GM12891 (cell line): ENCODE data around the gene CCSER1.

Experiments
- POLR2A ChIP-seq: IDR thresholded peaks from 2 replicates; pipeline ENCODE4 v1.6.1; 2011; ENCODE audit warnings: low read depth, low read length, control low read depth
- POLR2AphosphoS5 ChIP-seq: IDR thresholded peaks from 2 replicates; pipeline ENCODE4 v1.6.1; 2011; ENCODE audit warnings: low read depth, low read length, control low read depth
- TAF1 ChIP-seq: IDR thresholded peaks from 2 replicates; pipeline ENCODE4 v1.6.1; 2011; ENCODE audit warnings: low read depth, low read length, control low read depth

DNA sequence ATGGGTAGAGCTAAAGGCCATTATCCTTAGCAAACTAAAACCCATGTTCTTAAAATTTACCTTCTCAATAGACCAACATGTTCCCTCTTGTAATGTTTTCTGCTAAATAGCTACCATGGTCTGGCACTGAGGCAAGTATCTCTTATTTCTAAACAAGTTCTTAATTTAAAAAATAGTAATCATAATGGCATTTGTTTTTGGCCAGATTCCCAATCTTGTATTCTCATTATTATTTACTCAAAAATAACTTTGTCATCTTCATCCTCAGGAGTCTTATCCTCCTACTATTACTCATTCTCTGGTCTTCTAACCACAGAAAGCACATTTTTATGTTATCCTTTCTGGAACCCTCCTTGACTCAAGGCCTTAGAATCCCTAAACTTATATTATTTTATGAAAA is 931.2 kb downstream of the CCSER1 start:
- TF ChIP-seq POLR2A (no peak), POLR2AphosphoS5 (no peak), TAF1 (no peak)
